GM18502 (cell line): Measurements from ENCODE around the gene PTGES.

ENCODE experiments used
- ATAC-seq: cut with Tn5 transposase; IDR thresholded peaks from one replicate; pipeline ENCODE4 v1.9.1; 2021; ENCODE audit warnings: mild to moderate bottlenecking; ENCODE audit not compliant: unreplicated experiment, poor library complexity

The PTGES gene

DNA sequence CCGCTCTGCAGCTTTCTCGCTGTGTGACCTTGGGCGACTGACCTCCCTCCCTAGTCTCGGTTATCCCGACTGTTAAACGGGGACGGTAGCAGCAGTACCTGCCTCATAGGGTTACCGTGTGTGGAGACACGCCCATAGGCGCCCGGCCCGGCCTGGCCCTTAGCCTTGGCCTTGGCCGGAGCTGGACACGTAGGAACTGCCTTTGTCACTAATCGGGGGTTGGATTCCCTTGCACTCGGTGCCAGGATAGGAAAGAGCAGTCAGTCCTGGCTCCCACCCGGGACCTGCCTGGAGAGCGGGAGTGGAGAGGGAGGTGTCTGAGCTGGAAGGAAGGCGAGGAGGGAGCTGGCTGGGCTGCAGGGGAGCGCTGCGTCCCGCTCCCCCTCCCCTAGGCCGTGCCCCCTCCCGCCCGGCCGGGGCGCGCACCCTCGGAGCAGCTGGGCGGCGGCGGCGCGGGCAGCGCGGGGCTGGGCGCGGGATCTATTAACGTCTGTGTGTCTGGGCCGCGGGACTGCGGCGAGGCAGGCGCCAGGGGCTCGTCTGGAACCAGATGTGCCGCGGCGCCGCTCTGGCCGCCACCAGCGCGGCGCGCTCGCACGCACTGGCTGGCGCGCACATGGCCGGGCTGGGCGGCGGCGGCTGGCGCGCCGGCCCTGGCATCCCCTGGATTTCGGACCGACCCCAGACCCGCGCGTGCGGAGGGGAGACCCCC is 55.7 kb downstream of the PTGES start:
- ATAC-seq, result no peak

DNA sequence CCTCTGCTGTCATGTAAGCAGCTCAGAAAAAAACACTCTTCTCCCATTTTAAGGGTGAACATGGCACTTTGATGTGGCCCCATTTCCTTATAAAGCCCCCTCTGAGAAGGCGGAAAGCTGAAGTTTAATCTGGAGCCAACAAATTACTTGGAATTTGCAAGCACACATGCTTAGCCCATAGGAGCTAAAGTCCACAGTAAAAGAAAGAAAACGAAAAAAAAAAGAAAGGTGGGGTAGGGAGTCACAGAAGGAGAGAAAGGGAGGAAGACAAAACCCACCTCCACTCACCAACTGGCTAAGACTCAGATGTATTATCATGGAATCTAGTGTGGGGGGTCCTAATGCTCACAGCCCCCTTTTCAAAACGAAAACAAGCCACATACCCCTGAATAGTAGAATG is 57.0 kb downstream of the PTGES start:
- ATAC-seq, result no peak

DNA sequence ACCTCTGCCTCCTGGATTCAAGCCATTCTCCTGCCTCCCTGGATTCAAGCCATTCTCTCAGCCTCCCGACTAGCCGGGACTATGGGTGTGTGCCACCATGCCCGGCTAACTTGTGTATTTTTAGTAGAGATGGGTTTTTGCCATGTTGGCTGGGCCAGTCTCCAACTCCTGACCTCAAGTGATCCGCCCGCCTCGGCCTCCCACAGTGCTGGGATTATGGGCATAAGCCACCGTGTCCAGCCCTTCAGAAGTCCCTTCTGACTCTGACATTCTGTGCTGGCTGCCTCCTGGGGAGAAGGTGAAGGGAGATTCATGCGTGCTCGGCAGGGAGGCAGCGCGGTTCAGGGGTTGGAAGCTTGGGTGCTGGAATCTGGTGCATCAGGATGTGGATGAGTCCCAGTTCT is 58.6 kb downstream of the PTGES start:
- ATAC-seq, result no peak

DNA sequence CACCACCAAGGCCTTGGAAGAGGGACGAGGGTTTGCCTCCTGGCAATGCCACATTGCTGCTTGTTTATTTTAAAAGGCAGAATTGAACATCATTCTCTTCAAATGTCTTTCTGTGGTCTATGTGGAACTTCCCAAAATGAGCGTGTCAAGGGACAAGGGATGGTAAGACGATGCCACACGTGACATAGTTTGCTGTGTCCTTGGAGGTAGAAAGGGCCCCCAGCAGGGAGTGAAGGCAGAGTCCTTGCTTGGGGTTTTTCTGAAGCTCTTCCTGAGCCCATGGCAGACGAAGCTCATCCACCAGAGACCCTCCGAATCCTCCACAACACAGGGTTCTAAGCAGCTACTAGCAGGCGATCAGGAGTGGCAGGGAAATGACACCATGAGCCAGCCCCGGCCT is 59.1 kb downstream of the PTGES start:
- ATAC-seq, result no peak

DNA sequence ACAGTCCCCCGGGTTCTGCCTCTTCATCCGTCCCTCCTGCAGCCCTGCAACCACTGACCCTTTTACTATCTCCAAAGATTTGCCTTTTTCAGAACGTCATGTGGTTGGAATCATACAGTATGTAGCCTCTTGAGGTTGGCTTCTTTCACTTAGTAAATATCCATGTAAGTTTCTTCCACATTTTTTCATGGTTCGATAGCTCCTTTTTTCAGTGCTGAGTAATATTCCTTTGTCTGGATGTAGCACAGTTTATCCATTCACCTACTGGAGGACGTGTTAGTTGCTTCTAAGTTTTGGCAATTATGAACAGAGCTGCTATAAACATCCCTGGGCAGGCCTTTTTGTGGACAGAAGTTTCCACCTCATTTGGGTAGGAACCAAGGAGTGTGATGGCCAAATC is 60.3 kb downstream of the PTGES start:
- ATAC-seq, result no peak
